ENCODE data around the gene CARNS1.

The CARNS1 gene

DNA sequence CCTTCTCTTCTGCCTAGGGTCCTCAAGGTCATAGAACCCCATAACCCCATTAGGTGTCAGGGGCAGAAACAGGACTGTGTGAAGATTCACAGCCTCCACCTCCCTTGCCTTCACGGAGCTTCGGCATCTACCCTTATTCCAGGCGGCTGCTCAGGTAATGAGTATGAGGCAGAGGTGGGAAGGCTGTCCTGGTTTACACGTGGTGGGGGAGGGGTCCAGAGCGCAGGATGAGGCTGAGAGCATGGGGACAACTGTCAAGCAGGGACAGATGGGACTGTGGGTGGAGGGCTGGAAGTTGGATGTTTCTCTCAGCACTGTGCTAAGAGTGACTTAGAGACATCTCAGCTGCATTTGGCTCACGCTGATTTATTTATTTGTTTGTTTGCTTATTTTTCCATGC lies 28.0 kb upstream of the CARNS1 start:
- H3K27ac ChIP-seq = no peak overlapping the region

DNA sequence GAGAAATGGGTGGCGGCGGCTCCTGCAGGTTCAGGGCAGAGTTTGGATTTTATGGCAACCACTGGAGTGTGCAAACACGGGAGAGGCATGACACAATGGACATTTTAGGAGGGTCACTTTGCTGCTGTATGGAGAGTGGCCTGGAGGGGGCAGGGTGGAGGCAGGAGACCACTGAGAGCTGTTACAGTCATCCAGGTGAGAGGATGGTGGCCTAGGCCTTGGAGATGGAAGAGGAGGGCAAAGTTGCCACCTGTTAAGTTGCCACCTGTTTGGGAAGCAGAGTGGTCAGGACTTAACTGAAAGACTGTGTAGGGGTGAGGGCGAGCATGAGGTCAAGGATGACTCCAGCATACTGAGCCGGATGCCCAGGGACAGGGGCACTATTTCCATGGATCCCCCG lies 26.0 kb upstream of the CARNS1 start:
- peak overlapping the region; percentile 96; the same call in 1 of the 2 replicates for H3K27ac ChIP-seq
- TF ChIP-seq CTCF (conservative IDR thresholded peaks at IDR 0.05) = peak; percentile 81

More for the DNA sequence above, 28.0 kb upstream of the CARNS1 start:
- no peak for TF ChIP-seq CTCF (conservative IDR thresholded peaks at IDR 0.05)

GRCh38 chr11:67390947-67391303 lies 24.6 kb upstream of the CARNS1 start:
- peak overlapping the region; percentile 96 for H3K27ac ChIP-seq

DNA sequence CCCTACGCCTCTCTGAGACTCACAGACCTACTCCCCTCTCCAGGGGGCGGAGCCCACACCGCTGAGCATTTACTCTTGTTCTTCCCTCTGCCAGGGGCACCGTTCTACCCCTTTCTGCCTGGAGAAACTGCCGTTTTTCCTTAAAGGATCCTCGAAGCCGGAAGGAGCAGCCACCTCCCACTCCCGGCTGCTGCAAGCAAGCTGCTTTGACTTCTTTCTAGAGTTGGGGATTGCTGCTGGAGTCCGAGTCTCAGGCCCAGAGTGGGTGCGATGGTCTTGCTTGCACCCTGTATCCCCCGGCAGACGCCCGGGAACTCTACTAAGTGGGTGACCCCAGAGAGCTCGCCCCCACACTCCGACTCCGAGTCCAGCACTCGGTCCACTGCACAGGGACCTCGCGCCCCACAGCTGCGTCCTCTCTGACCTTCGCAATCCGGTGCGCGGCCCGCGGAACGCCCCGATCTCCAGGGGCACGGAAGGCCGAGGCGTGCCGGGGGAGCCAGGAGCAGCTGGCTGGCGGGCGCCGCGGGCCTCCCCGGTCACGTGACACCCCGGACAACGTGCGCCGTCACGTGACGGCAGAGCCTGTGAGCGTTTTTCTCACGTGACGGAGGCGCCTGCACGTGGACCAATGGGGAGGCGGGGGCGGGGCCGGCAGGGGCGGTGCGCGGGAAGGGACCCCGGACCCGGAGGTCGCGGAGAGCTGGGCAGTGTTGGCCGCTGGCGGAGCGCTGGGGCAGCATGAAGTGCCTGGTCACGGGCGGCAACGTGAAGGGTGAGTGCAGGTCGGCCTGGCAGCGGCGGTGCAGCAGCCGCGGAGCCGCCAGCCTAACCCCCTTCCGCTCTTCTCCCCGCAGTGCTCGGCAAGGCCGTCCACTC lies 23.9 kb upstream of the CARNS1 start, which contains the start of gene RAD9A:
Gene RAD9A (plus strand): TSS at position 683 of the 879 bp plus-strand sequence. CDS start 59 bp downstream, at position 742.
- H3K27ac ChIP-seq = peak within 1 kb of the TSS; percentile 96
- TF ChIP-seq CTCF (conservative IDR thresholded peaks at IDR 0.05) = no peak

More at GRCh38 chr11:67390947-67391303, 24.6 kb upstream of the CARNS1 start:
- TF ChIP-seq CTCF (conservative IDR thresholded peaks at IDR 0.05) = no peak

DNA sequence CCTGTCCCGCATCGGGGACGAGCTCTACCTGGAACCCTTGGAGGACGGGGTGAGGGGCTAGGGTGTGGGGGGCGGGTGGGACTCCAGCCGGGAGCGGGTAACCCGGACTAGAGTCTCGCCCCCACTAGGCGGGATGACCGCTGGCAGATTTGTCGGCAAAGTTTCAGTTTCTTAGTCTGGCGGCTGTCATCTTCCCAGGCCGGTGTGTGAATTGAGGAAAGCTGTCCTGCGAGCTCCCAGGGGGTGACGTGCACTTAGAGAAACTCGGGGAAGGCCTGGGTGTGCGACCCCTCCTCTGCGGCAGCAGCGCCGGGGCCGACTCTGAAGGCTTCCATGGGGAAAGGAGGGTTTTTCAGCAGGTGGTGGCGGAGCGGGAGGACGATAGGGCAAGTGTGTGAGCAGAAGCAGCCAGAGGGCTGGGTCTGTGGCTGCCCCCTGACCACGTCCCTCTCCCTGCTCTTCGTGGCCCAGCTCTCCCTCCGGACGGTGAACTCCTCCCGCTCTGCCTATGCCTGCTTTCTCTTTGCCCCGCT lies 23.2 kb upstream of the CARNS1 start:
- H3K27ac ChIP-seq = peak overlapping the region; percentile 96
- no peak for TF ChIP-seq CTCF (conservative IDR thresholded peaks at IDR 0.05)

DNA sequence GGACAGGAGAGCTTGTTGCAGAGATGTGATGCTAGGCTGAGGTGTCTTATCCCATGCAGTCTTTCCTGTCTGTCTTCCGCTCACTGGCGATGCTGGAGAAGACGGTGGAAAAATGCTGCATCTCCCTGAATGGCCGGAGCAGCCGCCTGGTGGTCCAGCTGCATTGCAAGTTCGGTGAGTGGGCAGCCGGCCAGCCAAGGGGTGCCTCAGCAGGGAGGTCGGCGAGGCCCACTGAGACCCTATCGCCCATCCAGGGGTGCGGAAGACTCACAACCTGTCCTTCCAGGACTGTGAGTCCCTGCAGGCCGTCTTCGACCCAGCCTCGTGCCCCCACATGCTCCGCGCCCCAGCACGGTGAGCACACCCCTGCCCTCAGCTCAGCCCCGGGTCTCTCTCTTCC lies 22.0 kb upstream of the CARNS1 start:
- no peak for TF ChIP-seq CTCF (conservative IDR thresholded peaks at IDR 0.05)
- H3K27ac ChIP-seq = no peak overlapping the region

DNA sequence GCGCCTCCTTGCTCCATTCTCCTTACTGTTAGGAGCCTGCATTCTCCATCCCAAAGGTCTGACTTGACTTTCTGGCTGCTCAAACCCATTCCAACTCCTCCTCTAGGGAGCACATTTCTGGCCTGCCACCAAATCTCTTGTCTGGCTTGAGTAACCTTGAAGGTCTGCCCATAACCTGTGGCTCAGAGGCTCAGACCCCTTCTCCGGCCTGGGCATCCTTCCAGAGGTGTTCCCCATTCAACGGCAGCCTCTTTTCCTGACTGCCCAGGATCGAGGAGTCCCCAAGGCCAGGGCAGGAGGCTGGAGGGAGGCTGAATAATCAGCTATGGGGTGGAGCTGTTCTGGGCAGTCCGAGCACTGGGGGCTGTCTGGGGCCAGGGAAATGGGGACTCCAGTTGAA lies 21.5 kb upstream of the CARNS1 start:
- no peak for TF ChIP-seq CTCF (conservative IDR thresholded peaks at IDR 0.05)
- no peak overlapping the region for H3K27ac ChIP-seq
